Activated T-cell treated with anti-CD3 and anti-CD28 coated beads, Interleukin-2, amount 50 U/mL, for 4 hours (primary cell): ENCODE data around the gene ANKRD50. TPM values are rescaled to one million over a fixed set of nuclear protein-coding genes. Genes with fewer than 3 reads are reported as not detected.

Experiments used
- ATAC-seq, 2 donors: fragments of 200-7000 bp; cut with Tn5 transposase; one replicate each; pipeline ENCODE4 v1.10.0; 2021
- DNase-seq: peaks from one replicate; pipeline ENCODE4 v3.0.0-alpha.2; 2020
- H3K27me3 Mint-ChIP-seq: one replicate; pipeline ENCODE4 v1.8.0; 2021; ENCODE audit warnings: low read depth, mixed read lengths
- H3K36me3 Mint-ChIP-seq: one replicate; pipeline ENCODE4 v1.8.0; 2022; ENCODE audit warnings: mixed read lengths; ENCODE audit not compliant: insufficient read depth
- H3K4me1 Mint-ChIP-seq: one replicate; pipeline ENCODE4 v1.8.0; 2021; ENCODE audit warnings: low read depth, mixed read lengths
- H3K4me3 Mint-ChIP-seq: one replicate; pipeline ENCODE4 v1.8.0; 2021; ENCODE audit warnings: mild to moderate bottlenecking, moderate library complexity, mixed read lengths
- H3K9me3 Mint-ChIP-seq: one replicate; pipeline ENCODE4 v1.8.0; 2021; ENCODE audit warnings: mixed read lengths
- total RNA-seq, 3 donors: library from RNA; stranded (reverse); gene quantifications; one replicate each; pipeline ENCODE4 v1.2.1, GENCODE V29; 2021

ANKRD50 gene
- total RNA-seq, 3 donors from 2014 or later = 0.20 to 0.37 (median 0.22) TPM

DNA sequence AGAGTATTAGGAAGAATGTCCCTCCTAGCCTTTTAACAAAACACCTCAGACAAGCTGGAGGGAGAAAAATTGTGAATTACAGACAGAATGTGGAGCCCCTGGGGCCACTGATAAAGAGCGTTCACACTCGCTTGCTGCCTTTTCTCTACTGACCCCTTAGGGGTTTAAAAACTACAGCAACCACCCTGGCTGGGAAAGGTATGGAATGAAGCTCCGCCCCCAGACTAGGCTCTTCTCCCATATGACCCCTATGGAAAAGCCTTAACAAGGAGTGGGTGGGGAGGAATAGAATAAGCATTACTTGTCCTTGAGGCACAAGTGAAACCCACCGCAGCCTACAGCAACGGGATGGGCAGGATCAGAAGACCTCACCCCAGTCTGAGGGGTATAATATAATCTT lies 26.3 kb downstream of the ANKRD50 start:
- H3K9me3 Mint-ChIP-seq = no peaks in the 10 kb centered on the region
- no peak for ATAC-seq
- DNase-seq = no peak
- H3K4me3 Mint-ChIP-seq = no peak overlapping the region
- no peaks in the 10 kb centered on the region for H3K4me1 Mint-ChIP-seq
- H3K36me3 Mint-ChIP-seq = no peaks in the 10 kb centered on the region
- no peaks in the 10 kb centered on the region for H3K27me3 Mint-ChIP-seq

GRCh38 chr4:124685851-124686250 lies 26.7 kb downstream of the ANKRD50 start:
- H3K9me3 Mint-ChIP-seq = no peaks in the 10 kb centered on the region

DNA sequence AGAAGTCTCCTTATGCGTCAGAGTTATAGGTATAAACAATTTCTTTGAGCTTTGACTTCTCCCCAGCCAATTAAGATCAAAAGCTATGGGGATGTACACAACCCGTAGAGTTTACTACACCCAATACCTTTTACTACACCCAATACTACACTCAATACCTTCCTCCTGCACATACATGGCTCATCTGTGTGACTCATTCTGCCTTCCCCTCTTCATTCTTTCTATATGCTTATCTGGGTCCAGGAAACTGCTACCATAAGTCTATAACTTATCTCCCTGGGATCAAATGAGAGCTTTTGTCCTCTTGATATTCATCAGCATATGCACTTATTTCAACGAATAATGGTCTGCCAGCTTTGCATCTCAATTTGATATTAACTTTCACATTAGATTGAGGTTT lies 28.2 kb downstream of the ANKRD50 start:
- H3K36me3 Mint-ChIP-seq = no peaks in the 10 kb centered on the region
- DNase-seq (no peak), ATAC-seq (peak; percentile 18 to 63)
- H3K27me3 Mint-ChIP-seq = no peaks in the 10 kb centered on the region
- H3K4me1 Mint-ChIP-seq = no peaks in the 10 kb centered on the region
- no peaks in the 10 kb centered on the region for H3K9me3 Mint-ChIP-seq
- H3K4me3 Mint-ChIP-seq = no peak overlapping the region

More at GRCh38 chr4:124685851-124686250, 26.7 kb downstream of the ANKRD50 start:
- ATAC-seq (no peak), DNase-seq (no peak)
- no peaks in the 10 kb centered on the region for H3K4me1 Mint-ChIP-seq
- no peak overlapping the region for H3K4me3 Mint-ChIP-seq
- no peaks in the 10 kb centered on the region for H3K27me3 Mint-ChIP-seq
- H3K36me3 Mint-ChIP-seq = no peaks in the 10 kb centered on the region

- H3K4me1 Mint-ChIP-seq = no peaks in the 10 kb centered on the region
- H3K27me3 Mint-ChIP-seq = no peaks in the 10 kb centered on the region
- H3K4me3 Mint-ChIP-seq = no peak overlapping the region
- ATAC-seq (no peak), DNase-seq (no peak)
- H3K9me3 Mint-ChIP-seq = no peaks in the 10 kb centered on the region
- no peaks in the 10 kb centered on the region for H3K36me3 Mint-ChIP-seq
These were observed 30.1 kb downstream of the ANKRD50 start for GRCh38 chr4:124682384-124682783.

GRCh38 chr4:124666496-124666895 lies 46.0 kb downstream of the ANKRD50 start:
- H3K4me3 Mint-ChIP-seq = no peak overlapping the region
- H3K36me3 Mint-ChIP-seq = no peaks in the 10 kb centered on the region

GRCh38 chr4:124658795-124659194 lies 53.7 kb downstream of the ANKRD50 start:
- Mint-ChIP-seq H3K27me3 (no peaks in the 10 kb centered on the region), H3K4me1 (no peaks in the 10 kb centered on the region), H3K36me3 (no peaks in the 10 kb centered on the region), H3K4me3 (no peak overlapping the region), H3K9me3 (peaks cover 3% of the 10 kb centered on the region)
- DNase-seq (no peak), ATAC-seq (no peak)

More at GRCh38 chr4:124666496-124666895, 46.0 kb downstream of the ANKRD50 start:
- DNase-seq = no peak
- no peaks in the 10 kb centered on the region for H3K4me1 Mint-ChIP-seq
- no peak for ATAC-seq
- no peaks in the 10 kb centered on the region for H3K27me3 Mint-ChIP-seq
- H3K9me3 Mint-ChIP-seq = peaks cover 10% of the 10 kb centered on the region

DNA sequence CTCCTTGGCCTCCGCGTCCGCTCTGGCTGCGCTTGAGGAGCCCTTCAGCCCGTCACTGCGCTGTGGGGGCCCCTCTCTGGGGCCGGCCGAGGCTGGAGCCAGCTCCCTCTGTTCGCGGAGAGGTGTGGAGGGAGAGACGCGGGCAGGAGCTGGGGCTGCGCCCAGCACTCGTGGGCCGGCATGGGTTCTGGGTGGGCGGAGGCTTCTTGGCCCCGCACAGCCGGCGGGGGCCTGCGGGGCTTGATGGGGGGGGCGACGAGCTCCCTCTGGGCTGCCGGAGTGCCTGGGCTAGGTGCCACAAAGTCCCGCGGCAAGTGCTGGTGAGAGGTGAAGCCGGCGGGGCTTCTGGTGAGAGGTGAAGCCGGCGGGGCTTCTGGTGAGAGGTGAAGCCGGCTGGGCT lies 61.9 kb downstream of the ANKRD50 start:
- Mint-ChIP-seq H3K4me3 (no peak overlapping the region), H3K36me3 (no peaks in the 10 kb centered on the region), H3K27me3 (no peaks in the 10 kb centered on the region), H3K9me3 (no peaks in the 10 kb centered on the region), H3K4me1 (no peaks in the 10 kb centered on the region)
- ATAC-seq = no peak
- no peak for DNase-seq

DNA sequence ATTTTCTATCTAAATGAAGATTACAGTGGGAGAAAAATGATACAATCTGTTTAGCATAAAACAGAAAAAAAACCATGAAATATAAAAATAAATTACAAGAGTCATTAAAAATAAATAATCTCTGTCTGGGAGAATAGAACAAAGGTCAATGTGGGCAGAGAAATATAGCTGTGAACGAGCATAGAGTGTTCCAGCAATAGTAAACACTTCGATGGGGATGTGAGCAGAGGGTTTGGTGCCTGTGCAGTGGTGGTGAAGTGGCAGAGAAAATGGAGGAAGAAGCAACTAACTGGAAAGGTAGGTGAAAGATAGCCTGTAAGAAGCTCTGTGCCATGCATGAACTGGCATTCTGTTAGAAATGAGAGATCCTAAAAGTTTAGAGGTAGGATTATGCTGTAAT lies 64.9 kb downstream of the ANKRD50 start:
- no peaks in the 10 kb centered on the region for H3K9me3 Mint-ChIP-seq
- H3K36me3 Mint-ChIP-seq = no peaks in the 10 kb centered on the region
- H3K4me3 Mint-ChIP-seq = no peak overlapping the region
- no peaks in the 10 kb centered on the region for H3K4me1 Mint-ChIP-seq
- ATAC-seq (no peak), DNase-seq (no peak)
- no peaks in the 10 kb centered on the region for H3K27me3 Mint-ChIP-seq

DNA sequence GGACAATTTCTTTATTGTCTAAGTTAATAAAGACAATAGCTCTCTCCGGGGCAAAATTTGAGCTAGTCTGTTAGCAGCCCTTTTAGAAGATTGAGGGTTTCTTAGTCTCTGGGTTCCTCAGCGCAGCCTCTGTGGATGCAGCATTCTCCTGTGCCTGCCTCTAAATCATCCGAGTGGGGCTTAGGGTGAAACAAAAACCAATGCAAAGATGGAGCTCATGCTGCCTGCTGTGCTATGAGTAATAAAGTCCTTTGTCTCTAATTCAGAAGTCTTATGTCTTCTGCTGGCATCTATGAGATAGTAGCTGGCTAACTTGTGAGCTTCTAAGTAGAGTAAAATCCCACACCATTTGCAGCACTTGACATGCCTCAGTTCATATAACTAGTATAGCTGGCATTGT lies 67.9 kb downstream of the ANKRD50 start:
- no peak for ATAC-seq
- no peaks in the 10 kb centered on the region for H3K9me3 Mint-ChIP-seq
- no peak overlapping the region for H3K4me3 Mint-ChIP-seq

GRCh38 chr4:124642846-124643245 lies 69.7 kb downstream of the ANKRD50 start:
- Mint-ChIP-seq H3K4me1 (no peaks in the 10 kb centered on the region), H3K27me3 (no peaks in the 10 kb centered on the region), H3K4me3 (no peak overlapping the region), H3K36me3 (no peaks in the 10 kb centered on the region), H3K9me3 (no peaks in the 10 kb centered on the region)
- no peak for DNase-seq
- no peak for ATAC-seq

More for the DNA sequence above, 67.9 kb downstream of the ANKRD50 start:
- Mint-ChIP-seq H3K27me3 (no peaks in the 10 kb centered on the region), H3K4me1 (no peaks in the 10 kb centered on the region), H3K36me3 (no peaks in the 10 kb centered on the region)
- no peak for DNase-seq

DNA sequence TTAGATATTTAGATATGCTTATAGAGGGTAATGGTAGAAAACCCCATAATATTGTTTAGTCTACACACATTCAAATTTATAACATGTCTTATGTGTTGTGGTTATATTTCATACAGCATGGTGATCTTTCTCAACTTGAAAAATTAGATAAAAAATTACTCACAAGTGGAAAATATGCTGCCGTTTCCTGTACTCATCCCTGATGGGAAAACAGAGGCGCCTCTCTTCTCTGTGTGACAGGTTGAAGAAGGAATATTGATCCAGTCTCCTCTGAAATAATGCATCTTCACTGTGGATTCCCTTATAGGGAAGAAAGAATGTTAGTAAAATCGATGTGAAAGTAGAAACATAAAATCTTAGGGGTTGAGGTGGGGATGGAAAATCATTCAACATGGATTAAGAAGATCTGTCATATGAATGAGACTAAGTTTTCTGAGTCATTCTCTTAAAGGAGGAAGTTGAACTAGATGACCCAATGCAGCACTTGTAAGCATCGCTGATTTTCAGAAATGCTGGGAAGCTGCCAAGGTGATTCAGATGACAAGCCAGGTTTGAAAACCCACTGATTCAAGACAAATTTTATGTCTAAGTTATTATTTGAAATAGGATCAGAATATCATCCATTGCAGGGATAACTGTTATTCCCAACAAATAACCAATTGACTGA lies 70.7 kb downstream of the ANKRD50 start:
- Mint-ChIP-seq H3K27me3 (no peaks in the 10 kb centered on the region), H3K4me1 (no peaks in the 10 kb centered on the region), H3K9me3 (no peaks in the 10 kb centered on the region), H3K36me3 (no peaks in the 10 kb centered on the region), H3K4me3 (no peak overlapping the region)
- DNase-seq = no peak
- ATAC-seq = no peak

DNA sequence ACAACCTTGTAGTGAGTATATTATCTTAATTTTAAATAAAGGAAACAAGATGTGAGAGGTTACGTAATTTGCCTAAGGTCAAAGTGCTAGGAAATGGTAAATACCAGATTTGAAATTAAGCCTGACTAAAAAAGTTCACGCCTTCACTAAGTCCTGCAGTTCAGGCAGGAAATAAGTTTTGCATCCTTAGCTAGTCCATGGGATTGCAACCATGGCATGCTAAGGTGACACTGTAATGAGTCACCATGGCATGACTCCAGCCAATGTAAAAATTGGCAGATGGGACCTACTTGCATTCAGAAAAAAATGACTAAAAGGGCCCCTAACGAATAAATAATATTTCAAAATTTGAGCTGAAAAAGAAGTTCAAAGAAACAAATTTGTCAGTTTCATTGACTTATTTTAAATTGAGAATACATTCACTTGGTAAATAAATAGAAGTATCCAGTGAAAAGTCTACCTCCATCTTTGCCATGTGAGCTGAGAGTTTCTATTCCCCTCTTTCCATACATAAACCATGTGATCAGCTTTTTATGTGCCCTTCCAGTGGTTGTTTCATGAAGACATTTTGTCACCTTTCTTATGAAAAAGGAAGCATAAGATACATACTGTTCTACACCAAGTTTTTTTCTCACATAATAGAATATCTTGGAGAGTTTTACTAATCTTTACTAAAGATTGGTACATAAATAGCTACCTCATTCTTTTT lies 72.4 kb downstream of the ANKRD50 start:
- ATAC-seq = no peak
- Mint-ChIP-seq H3K27me3 (no peaks in the 10 kb centered on the region), H3K4me1 (no peaks in the 10 kb centered on the region), H3K36me3 (no peaks in the 10 kb centered on the region), H3K9me3 (no peaks in the 10 kb centered on the region), H3K4me3 (no peak overlapping the region)
- no peak for DNase-seq

- Mint-ChIP-seq H3K4me3 (no peak overlapping the region), H3K27me3 (no peaks in the 10 kb centered on the region), H3K9me3 (peaks cover 1% of the 10 kb centered on the region), H3K4me1 (no peaks in the 10 kb centered on the region), H3K36me3 (no peaks in the 10 kb centered on the region)
- ATAC-seq = no peak
- no peak for DNase-seq
These were observed 75.2 kb downstream of the ANKRD50 start for GRCh38 chr4:124637321-124637720.

- DNase-seq (no peak), ATAC-seq (no peak)
- peaks cover 5% of the 10 kb centered on the region for H3K9me3 Mint-ChIP-seq
- no peaks in the 10 kb centered on the region for H3K36me3 Mint-ChIP-seq
- H3K27me3 Mint-ChIP-seq = no peaks in the 10 kb centered on the region
- H3K4me1 Mint-ChIP-seq = no peaks in the 10 kb centered on the region
- no peak overlapping the region for H3K4me3 Mint-ChIP-seq
These were observed 75.7 kb downstream of the ANKRD50 start for GRCh38 chr4:124636788-124637187.

DNA sequence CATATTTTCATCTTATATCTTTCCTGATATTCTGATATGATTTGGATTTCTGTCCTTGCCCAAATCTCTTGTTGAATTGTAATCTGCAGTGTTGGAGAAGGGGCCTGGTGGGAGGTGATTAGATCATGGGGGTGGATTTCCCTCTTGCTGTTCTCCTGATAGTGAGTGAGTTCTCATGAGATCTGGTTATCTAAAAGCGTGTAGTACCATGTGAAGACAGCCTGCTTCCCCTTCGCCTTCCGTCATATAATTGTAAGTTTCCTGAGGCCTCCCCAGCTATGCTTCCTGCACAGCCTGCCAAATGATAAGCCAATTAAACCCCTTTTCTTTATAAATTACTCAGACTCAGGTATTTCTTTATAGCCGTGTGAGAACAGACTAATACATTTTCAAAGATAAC lies 77.2 kb downstream of the ANKRD50 start:
- ATAC-seq (no peak), DNase-seq (no peak)
- no peak overlapping the region for H3K4me3 Mint-ChIP-seq
- no peaks in the 10 kb centered on the region for H3K4me1 Mint-ChIP-seq
- no peaks in the 10 kb centered on the region for H3K27me3 Mint-ChIP-seq
- peaks cover 5% of the 10 kb centered on the region for H3K9me3 Mint-ChIP-seq
- H3K36me3 Mint-ChIP-seq = no peaks in the 10 kb centered on the region
